ENCODE measurements around the gene LMBR1. TPM values are rescaled to one million over a fixed set of nuclear protein-coding genes. Genes with fewer than 3 reads are reported as not detected.

LMBR1 gene
- total and polyA plus RNA-seq, 2 of the 13 experiments (the other 11 are each of a cell fraction or from before 2014, with no cell fraction given), result 20.9 to 39.6 TPM

GRCh38 chr7:156892081-156892800, 742 bp downstream of the LMBR1 start (continued):
- TF ChIP-seq PRDM15 (CRISPR knock-in tag; IDR thresholded peaks at IDR 0.05) (no peak), ZBTB42 (CRISPR knock-in tag; IDR thresholded peaks at IDR 0.05) (no peak), IRX3 (CRISPR knock-in tag; IDR thresholded peaks at IDR 0.05; ENCODE audit: borderline replicate concordance, low read depth) (no peak), TMF1 (CRISPR knock-in tag; IDR thresholded peaks at IDR 0.05; ENCODE audit: low read depth) (0 out of 2 replicates have a peak, but pooled peaks have one; percentile 31), ZNF367 (CRISPR knock-in tag; IDR thresholded peaks at IDR 0.05; ENCODE audit: borderline replicate concordance) (no peak), ZSCAN25 (CRISPR knock-in tag; IDR thresholded peaks at IDR 0.05) (peak; percentile 90), FOXP4 (CRISPR knock-in tag; IDR thresholded peaks at IDR 0.05) (no peak), ATM (IDR thresholded peaks at IDR 0.05; ENCODE audit: borderline replicate concordance) (no peak), RFX5 (IDR thresholded peaks at IDR 0.05; ENCODE audit: low read depth, low read length) (no peak), KAT7 (CRISPR knock-in tag; IDR thresholded peaks at IDR 0.05; ENCODE audit: borderline replicate concordance) (no peak), BHLHE40 (IDR thresholded peaks at IDR 0.05; ENCODE audit: low read length) (peak; percentile 35; the same call in 1 of the 2 replicates), KDM5B (CRISPR knock-in tag; IDR thresholded peaks at IDR 0.05; ENCODE audit: borderline replicate concordance) (no peak), ZNF878 (CRISPR knock-in tag; IDR thresholded peaks at IDR 0.05) (no peak), ZNF142 (CRISPR knock-in tag; IDR thresholded peaks at IDR 0.05) (peak; percentile 94), ZNF543 (CRISPR knock-in tag; IDR thresholded peaks at IDR 0.05) (0 out of 2 replicates have a peak, but pooled peaks have one; percentile 23), ZNF510 (CRISPR knock-in tag; IDR thresholded peaks at IDR 0.05; ENCODE audit: low read depth) (no peak), FOXO1 (CRISPR knock-in tag; IDR thresholded peaks at IDR 0.05) (no peak)

All from HepG2 (cell line).